MM.1S (cell line): ENCODE data around the gene PTPRJ.
"Not testable (repeated sequence)": the region's sequence is repeated elsewhere in the genome, so short reads cannot be mapped to it uniquely, and the experiment has no call there.

ENCODE experiments used
- DNase-seq: peaks from one replicate; pipeline ENCODE4 v3.0.0-alpha.2; 2015
- H2AFZ ChIP-seq: fragments of 300-600 bp; sonication (generic); 2 replicates; pipeline ENCODE4 v1.6.0; 2016; ENCODE audit warnings: antibody characterized with exemption, low read length
- H3F3A ChIP-seq: fragments of 300-600 bp; sonication (generic); 2 replicates; pipeline ENCODE4 v1.6.1; 2016; ENCODE audit warnings: mild to moderate bottlenecking, antibody characterized with exemption, low read length, moderate library complexity, mixed read lengths; ENCODE audit not compliant: insufficient read depth
- H3K27ac ChIP-seq: fragments of 300-600 bp; sonication (generic); 2 replicates; pipeline ENCODE4 v1.5.1; 2016; ENCODE audit warnings: mild to moderate bottlenecking, low read length
- H3K27me3 ChIP-seq: fragments of 300-600 bp; sonication (generic); replicated peaks from 2 replicates; pipeline ENCODE4 v1.6.0; 2016; ENCODE audit warnings: low read length; ENCODE audit not compliant: insufficient read depth
- H3K36me3 ChIP-seq: fragments of 300-600 bp; sonication (generic); replicated peaks from 2 replicates; pipeline ENCODE4 v1.6.1; 2016; ENCODE audit warnings: mild to moderate bottlenecking, low read length, mixed read lengths; ENCODE audit not compliant: insufficient read depth
- H3K4me1 ChIP-seq: fragments of 300-600 bp; sonication (generic); 2 replicates; pipeline ENCODE4 v1.6.1; 2016; ENCODE audit warnings: low read length, mixed read lengths
- H3K4me2 ChIP-seq: fragments of 300-600 bp; sonication (generic); 2 replicates; pipeline ENCODE4 v1.6.0; 2016; ENCODE audit warnings: low read depth, low read length
- H3K4me3 ChIP-seq: fragments of 300-600 bp; sonication (generic); 2 replicates; pipeline ENCODE4 v1.5.1; 2016; ENCODE audit warnings: low read length, mixed read lengths
- H3K79me2 ChIP-seq: fragments of 300-600 bp; sonication (generic); 2 replicates; pipeline ENCODE4 v1.6.1; 2016; ENCODE audit warnings: mixed run types, low read length, mixed read lengths
- H3K9ac ChIP-seq: fragments of 300-600 bp; sonication (generic); 2 replicates; pipeline ENCODE4 v1.6.1; 2016; ENCODE audit warnings: low read length, mixed read lengths
- H3K9me2 ChIP-seq: fragments of 300-600 bp; sonication (generic); replicated peaks from 2 replicates; pipeline ENCODE4 v1.6.1; 2016; ENCODE audit warnings: mild to moderate bottlenecking, low read length, mixed read lengths; ENCODE audit not compliant: insufficient read depth
- H3K9me3 ChIP-seq: fragments of 300-600 bp; sonication (generic); replicated peaks from 2 replicates; pipeline ENCODE4 v1.6.1; 2016; ENCODE audit warnings: mild to moderate bottlenecking, low read length, mixed read lengths; ENCODE audit not compliant: insufficient read depth
- H4K20me1 ChIP-seq: fragments of 300-600 bp; sonication (generic); 2 replicates; pipeline ENCODE4 v1.6.1; 2016; ENCODE audit warnings: mild to moderate bottlenecking, low read length, moderate library complexity, mixed read lengths; ENCODE audit not compliant: insufficient read depth
- CTCF ChIP-seq: fragments of 300-600 bp; sonication (generic); IDR thresholded peaks from 2 replicates; pipeline ENCODE4 v1.5.1; 2016; ENCODE audit warnings: antibody characterized with exemption, low read length, mixed read lengths
- EZH2 ChIP-seq: fragments of 300-600 bp; sonication (generic); optimal IDR thresholded peaks from 2 replicates; pipeline ENCODE3; 2017; ENCODE audit warnings: low read depth, mild to moderate bottlenecking, antibody characterized with exemption, low read length, mixed read lengths
- EZH2phosphoT487 ChIP-seq: fragments of 300-600 bp; sonication (generic); IDR thresholded peaks from 2 replicates; pipeline ENCODE4 v1.6.1; 2018; ENCODE audit warnings: antibody characterized with exemption, low read length

The PTPRJ gene

DNA sequence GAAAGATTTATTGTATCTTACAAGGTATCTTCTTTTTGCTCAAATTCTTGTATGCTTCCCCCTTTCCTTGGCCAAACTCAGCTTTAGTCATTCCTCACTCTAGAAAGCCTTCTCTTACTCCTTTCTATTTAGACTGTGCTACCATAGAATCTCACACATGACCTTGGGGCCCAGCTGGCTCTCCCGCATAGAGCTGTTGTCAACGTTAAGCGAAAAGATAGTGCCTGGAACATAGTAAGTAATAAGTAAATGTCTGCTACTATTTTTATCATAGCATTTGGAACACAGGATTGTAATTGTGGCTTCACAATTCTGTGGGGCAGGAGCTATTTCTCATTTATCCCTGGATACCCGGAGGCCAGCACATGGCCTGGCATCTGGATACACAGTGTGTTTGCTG lies 197.3 kb downstream of the PTPRJ start:
- no peaks in the 10 kb centered on the region for H3K9me3 ChIP-seq
- H3K4me3 ChIP-seq = no peak overlapping the region
- H3K4me2 ChIP-seq = no peak overlapping the region
- no peaks in the 10 kb centered on the region for H3K79me2 ChIP-seq
- H3K4me1 ChIP-seq = no peaks in the 10 kb centered on the region
- H2AFZ ChIP-seq = no peak overlapping the region
- H3K9ac ChIP-seq = no peak overlapping the region
- no peaks in the 10 kb centered on the region for H3F3A ChIP-seq
- DNase-seq = no peak
- TF ChIP-seq CTCF (no peak), EZH2 (no peak), EZH2phosphoT487 (no peak)
- no peaks in the 10 kb centered on the region for H3K36me3 ChIP-seq
- H3K27me3 ChIP-seq = no peaks in the 10 kb centered on the region
- H4K20me1 ChIP-seq = no peaks in the 10 kb centered on the region
- H3K27ac ChIP-seq = no peak overlapping the region
- no peaks in the 10 kb centered on the region for H3K9me2 ChIP-seq

GRCh38 chr11:48180627-48181026 lies 200.3 kb downstream of the PTPRJ start:
- Histone ChIP-seq H3K4me1 (no peaks in the 10 kb centered on the region), H3K9me2 (no peaks in the 10 kb centered on the region), H2AFZ (no peak overlapping the region), H3K36me3 (no peaks in the 10 kb centered on the region), H3K9ac (no peak overlapping the region), H3K27me3 (no peaks in the 10 kb centered on the region), H3K4me3 (no peak overlapping the region), H3K79me2 (no peaks in the 10 kb centered on the region), H4K20me1 (no peaks in the 10 kb centered on the region), H3K4me2 (no peak overlapping the region), H3F3A (no peaks in the 10 kb centered on the region), H3K27ac (no peak overlapping the region), H3K9me3 (no peaks in the 10 kb centered on the region)
- DNase-seq = no peak
- TF ChIP-seq CTCF = no peak
- TF ChIP-seq EZH2phosphoT487 = no peak
- no peak for TF ChIP-seq EZH2

- no peak for TF ChIP-seq EZH2
- H2AFZ ChIP-seq = no peak overlapping the region
- H3K4me2 ChIP-seq = no peak overlapping the region
- H3K27ac ChIP-seq = no peak overlapping the region
- no peaks in the 10 kb centered on the region for H3K79me2 ChIP-seq
- no peaks in the 10 kb centered on the region for H3F3A ChIP-seq
- no peak for DNase-seq
- no peak overlapping the region for H3K9ac ChIP-seq
- no peaks in the 10 kb centered on the region for H4K20me1 ChIP-seq
- H3K27me3 ChIP-seq = no peaks in the 10 kb centered on the region
- H3K9me2 ChIP-seq = no peaks in the 10 kb centered on the region
- H3K36me3 ChIP-seq = no peaks in the 10 kb centered on the region
- no peaks in the 10 kb centered on the region for H3K4me1 ChIP-seq
- H3K9me3 ChIP-seq = no peaks in the 10 kb centered on the region
- H3K4me3 ChIP-seq = no peak overlapping the region
Observed at GRCh38 chr11:48182860-48183526, 202.6 kb downstream of the PTPRJ start.

GRCh38 chr11:48184452-48184851 lies 204.1 kb downstream of the PTPRJ start:
- H3K4me3 ChIP-seq = no peak overlapping the region
- no peaks in the 10 kb centered on the region for H4K20me1 ChIP-seq
- H3K4me1 ChIP-seq = no peaks in the 10 kb centered on the region
- H3K4me2 ChIP-seq = no peak overlapping the region
- H3K9me2 ChIP-seq = no peaks in the 10 kb centered on the region
- no peak overlapping the region for H2AFZ ChIP-seq
- no peak overlapping the region for H3K9ac ChIP-seq
- H3K27me3 ChIP-seq = no peaks in the 10 kb centered on the region
- H3K79me2 ChIP-seq = no peaks in the 10 kb centered on the region
- no peaks in the 10 kb centered on the region for H3K9me3 ChIP-seq
- TF ChIP-seq CTCF = no peak
- DNase-seq = no peak
- H3K36me3 ChIP-seq = no peaks in the 10 kb centered on the region
- H3K27ac ChIP-seq = no peak overlapping the region
- no peaks in the 10 kb centered on the region for H3F3A ChIP-seq

DNA sequence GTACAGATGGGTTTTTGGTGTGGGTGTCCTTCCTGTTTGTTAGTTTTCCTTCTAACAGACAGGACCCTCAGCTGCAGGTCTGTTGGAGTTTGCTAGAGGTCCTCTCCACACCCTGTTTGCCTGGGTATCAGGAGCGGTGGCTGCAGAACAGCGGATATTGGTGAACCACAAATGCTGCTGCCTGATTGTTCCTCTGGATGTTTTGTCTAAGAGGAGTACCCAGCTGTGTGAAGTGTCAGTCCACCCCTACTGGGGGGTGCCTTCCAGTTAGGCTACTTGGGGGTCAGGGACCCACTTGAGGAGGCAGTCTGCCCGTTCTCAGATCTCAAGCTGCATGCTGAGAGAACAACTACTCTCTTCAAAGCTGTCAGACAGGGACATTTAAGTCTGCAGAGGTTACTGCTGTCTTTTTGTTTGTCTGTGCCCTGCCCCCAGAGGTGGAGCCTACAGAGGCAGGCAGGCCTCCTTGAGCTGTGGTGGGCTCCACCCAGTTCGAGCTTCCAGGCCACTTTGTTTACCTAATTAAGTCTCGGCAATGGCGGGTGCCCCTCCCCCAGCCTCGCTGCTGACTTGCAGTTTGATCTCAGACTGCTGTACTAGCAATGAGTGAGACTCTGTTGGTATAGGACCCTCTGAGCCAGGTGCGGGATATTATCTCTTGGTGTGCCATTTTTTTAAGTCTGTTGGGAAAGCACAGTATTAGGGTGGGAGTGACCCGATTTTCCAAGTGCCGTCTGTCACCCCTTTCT lies 210.7 kb downstream of the PTPRJ start:
- not testable (repeated sequence) for H3K27me3 ChIP-seq, DNase-seq, H2AFZ ChIP-seq, H3K9ac ChIP-seq, H3K4me1 ChIP-seq, H3F3A ChIP-seq, H3K4me2 ChIP-seq, H3K36me3 ChIP-seq, H3K79me2 ChIP-seq, H3K9me2 ChIP-seq, H4K20me1 ChIP-seq, H3K4me3 ChIP-seq, H3K9me3 ChIP-seq, H3K27ac ChIP-seq
